GM12878 (cell line): ENCODE measurements around the gene ULK4. TPM values are rescaled to one million over a fixed set of nuclear protein-coding genes. Genes with fewer than 3 reads are reported as not detected.

Source experiments
- FOXK2 ChIP-seq: fragments of 450-650 bp; IDR thresholded peaks from 2 replicates; pipeline ENCODE4 v1.6.1; 2017; ENCODE audit warnings: mild to moderate bottlenecking, moderate library complexity
- JUND ChIP-seq: IDR thresholded peaks from 2 replicates; pipeline ENCODE4 v1.6.1; 2012; ENCODE audit warnings: low read depth, mild to moderate bottlenecking, low read length, improper control_type of control experiment, moderate library complexity
- polyA plus RNA-seq, 11 experiments: library from polyadenylated mRNA; depleted of rRNA in 4 of 11; unstranded in 6 of 11; stranded (reverse) in 5 of 11; fragments of >200 nt; fragmentation: Nextera tagmentation in 4 of 11; fragmentation: Illumina TruSeq in 1 of 11; extraction: Ambion mirVana in 4 of 11; extraction: Trizol in 1 of 11; gene quantifications; 1 replicate in 1 of 11; 2 replicates in 10 of 11; pipeline versions ENCODE4 v1.2.1 to v1.2.3, GENCODE V29; 2011 to 2016; ENCODE audit warnings: inconsistent platforms in 2 of 11, missing spikeins in 2 of 11, low read depth in 1 of 11
- total RNA-seq, 4 experiments: library from RNA; depleted of rRNA in 3 of 4; stranded (reverse); fragments of >200 nt in 3 of 4; fragmentation: Illumina TruSeq in 1 of 4; extraction: Trizol in 1 of 4; gene quantifications; 2 replicates each; pipeline versions ENCODE4 v1.2.1 to v1.2.3, GENCODE V29; 2013 to 2021
- TF ChIP-seq, protein P1 (sequence below): fragments of 450-650 bp; IDR thresholded peaks from 2 replicates; pipeline ENCODE4 v1.6.1; 2017; ENCODE audit warnings: mild to moderate bottlenecking, moderate library complexity
- TF ChIP-seq, protein P2 (sequence below): fragments of 450-650 bp; IDR thresholded peaks from 2 replicates; pipeline ENCODE4 v1.6.1; 2017; ENCODE audit warnings: borderline replicate concordance
- TF ChIP-seq, protein P3 (sequence below): fragments of 450-650 bp; IDR thresholded peaks from 2 replicates; pipeline ENCODE4 v1.6.1; 2018; ENCODE audit warnings: mild to moderate bottlenecking, low read depth, moderate library complexity; ENCODE audit not compliant: partially characterized antibody

The ULK4 gene
- total and polyA plus RNA-seq, 10 of the 15 experiments (the other 5 are each of a cell fraction or from before 2014, with no cell fraction given): 3.5 to 7.6 (median 6.3) TPM

DNA sequence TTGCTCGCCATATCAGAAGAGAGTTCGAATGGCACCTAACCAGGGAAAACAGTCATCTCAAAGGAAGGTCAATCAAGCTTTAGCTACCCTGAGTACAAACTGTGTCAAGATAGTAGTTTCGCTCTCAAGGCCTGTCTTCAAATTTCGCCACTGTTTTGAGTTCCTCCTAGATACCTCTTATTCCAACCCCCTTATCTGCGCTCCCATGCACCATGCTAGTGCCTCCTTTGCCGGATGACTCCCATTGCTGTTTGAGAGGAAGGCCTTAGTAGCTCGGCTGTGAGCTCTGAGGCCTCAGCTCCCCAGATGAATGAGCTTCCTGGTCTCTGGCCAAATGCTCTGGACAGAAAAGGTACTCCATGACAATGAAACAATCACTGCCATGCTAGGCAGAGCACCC, 256.0 kb downstream of the ULK4 start (continued):
- TF ChIP-seq, protein P1, sequence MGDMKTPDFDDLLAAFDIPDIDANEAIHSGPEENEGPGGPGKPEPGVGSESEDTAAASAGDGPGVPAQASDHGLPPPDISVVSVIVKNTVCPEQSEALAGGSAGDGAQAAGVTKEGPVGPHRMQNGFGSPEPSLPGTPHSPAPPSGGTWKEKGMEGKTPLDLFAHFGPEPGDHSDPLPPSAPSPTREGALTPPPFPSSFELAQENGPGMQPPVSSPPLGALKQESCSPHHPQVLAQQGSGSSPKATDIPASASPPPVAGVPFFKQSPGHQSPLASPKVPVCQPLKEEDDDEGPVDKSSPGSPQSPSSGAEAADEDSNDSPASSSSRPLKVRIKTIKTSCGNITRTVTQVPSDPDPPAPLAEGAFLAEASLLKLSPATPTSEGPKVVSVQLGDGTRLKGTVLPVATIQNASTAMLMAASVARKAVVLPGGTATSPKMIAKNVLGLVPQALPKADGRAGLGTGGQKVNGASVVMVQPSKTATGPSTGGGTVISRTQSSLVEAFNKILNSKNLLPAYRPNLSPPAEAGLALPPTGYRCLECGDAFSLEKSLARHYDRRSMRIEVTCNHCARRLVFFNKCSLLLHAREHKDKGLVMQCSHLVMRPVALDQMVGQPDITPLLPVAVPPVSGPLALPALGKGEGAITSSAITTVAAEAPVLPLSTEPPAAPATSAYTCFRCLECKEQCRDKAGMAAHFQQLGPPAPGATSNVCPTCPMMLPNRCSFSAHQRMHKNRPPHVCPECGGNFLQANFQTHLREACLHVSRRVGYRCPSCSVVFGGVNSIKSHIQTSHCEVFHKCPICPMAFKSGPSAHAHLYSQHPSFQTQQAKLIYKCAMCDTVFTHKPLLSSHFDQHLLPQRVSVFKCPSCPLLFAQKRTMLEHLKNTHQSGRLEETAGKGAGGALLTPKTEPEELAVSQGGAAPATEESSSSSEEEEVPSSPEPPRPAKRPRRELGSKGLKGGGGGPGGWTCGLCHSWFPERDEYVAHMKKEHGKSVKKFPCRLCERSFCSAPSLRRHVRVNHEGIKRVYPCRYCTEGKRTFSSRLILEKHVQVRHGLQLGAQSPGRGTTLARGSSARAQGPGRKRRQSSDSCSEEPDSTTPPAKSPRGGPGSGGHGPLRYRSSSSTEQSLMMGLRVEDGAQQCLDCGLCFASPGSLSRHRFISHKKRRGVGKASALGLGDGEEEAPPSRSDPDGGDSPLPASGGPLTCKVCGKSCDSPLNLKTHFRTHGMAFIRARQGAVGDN: no peak
- TF ChIP-seq JUND: no peak
- TF ChIP-seq, protein P2, sequence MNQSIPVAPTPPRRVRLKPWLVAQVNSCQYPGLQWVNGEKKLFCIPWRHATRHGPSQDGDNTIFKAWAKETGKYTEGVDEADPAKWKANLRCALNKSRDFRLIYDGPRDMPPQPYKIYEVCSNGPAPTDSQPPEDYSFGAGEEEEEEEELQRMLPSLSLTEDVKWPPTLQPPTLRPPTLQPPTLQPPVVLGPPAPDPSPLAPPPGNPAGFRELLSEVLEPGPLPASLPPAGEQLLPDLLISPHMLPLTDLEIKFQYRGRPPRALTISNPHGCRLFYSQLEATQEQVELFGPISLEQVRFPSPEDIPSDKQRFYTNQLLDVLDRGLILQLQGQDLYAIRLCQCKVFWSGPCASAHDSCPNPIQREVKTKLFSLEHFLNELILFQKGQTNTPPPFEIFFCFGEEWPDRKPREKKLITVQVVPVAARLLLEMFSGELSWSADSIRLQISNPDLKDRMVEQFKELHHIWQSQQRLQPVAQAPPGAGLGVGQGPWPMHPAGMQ: no peak
- TF ChIP-seq, protein P3, sequence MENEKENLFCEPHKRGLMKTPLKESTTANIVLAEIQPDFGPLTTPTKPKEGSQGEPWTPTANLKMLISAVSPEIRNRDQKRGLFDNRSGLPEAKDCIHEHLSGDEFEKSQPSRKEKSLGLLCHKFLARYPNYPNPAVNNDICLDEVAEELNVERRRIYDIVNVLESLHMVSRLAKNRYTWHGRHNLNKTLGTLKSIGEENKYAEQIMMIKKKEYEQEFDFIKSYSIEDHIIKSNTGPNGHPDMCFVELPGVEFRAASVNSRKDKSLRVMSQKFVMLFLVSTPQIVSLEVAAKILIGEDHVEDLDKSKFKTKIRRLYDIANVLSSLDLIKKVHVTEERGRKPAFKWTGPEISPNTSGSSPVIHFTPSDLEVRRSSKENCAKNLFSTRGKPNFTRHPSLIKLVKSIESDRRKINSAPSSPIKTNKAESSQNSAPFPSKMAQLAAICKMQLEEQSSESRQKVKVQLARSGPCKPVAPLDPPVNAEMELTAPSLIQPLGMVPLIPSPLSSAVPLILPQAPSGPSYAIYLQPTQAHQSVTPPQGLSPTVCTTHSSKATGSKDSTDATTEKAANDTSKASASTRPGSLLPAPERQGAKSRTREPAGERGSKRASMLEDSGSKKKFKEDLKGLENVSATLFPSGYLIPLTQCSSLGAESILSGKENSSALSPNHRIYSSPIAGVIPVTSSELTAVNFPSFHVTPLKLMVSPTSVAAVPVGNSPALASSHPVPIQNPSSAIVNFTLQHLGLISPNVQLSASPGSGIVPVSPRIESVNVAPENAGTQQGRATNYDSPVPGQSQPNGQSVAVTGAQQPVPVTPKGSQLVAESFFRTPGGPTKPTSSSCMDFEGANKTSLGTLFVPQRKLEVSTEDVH: no peak
- TF ChIP-seq FOXK2: no peak
